ENCODE data around the gene POLR1C. TPM values are rescaled to one million over a fixed set of nuclear protein-coding genes. Genes with fewer than 3 reads are reported as not detected.

Gene POLR1C
- total RNA-seq, 2 experiments from 2014 or later, result 24.1 to 24.3 TPM

DNA sequence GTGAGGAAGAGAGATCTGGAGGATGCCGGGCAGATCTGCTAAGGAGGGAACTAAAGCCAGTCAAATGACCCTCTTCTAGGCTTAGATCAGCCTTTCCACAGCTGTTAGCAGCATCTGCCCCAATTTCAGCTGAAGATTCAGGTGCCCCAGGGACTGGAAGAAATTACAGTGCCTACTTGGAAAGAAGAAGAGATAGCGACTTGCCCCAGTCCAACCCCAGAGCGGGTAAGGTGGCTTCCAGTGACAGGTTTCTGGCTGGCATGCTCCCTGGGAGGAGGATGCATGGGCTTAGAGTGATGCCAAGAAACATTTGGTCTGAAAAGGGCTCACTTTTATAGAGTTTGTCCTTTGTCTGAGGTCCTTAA lies 38.9 kb upstream of the POLR1C start:
- POLR2A ChIA-PET, result interaction anchor here (0.6 to 1.7 kb wide), 9 partner anchors 9 to 109 kb away, joined by 3 to 10 read pairs (median 3); partner anchors contain the start of genes ABCC10 and ZNF318
- CTCF ChIA-PET, result interaction anchor here (1.1 to 1.8 kb wide), 5 partner anchors 24 to 249 kb away, joined by 3 to 8 read pairs (median 4); partner anchors contain the start of genes CRIP3 and DNPH1
- peak overlapping the region; percentile 85 for H3K27ac Mint-ChIP-seq
- peaks cover 3% of the 10 kb centered on the region for H3K36me3 Mint-ChIP-seq (ENCODE audit: low read depth)
- no peaks in the 10 kb centered on the region for H3K27me3 Mint-ChIP-seq
- DNase-seq, result peak; percentile 20
- H3K9me3 Mint-ChIP-seq, result no peaks in the 10 kb centered on the region
- peaks cover 47% of the 10 kb centered on the region for H3K4me1 Mint-ChIP-seq
- H3K4me3 Mint-ChIP-seq, result peak overlapping the region; percentile 94

DNA sequence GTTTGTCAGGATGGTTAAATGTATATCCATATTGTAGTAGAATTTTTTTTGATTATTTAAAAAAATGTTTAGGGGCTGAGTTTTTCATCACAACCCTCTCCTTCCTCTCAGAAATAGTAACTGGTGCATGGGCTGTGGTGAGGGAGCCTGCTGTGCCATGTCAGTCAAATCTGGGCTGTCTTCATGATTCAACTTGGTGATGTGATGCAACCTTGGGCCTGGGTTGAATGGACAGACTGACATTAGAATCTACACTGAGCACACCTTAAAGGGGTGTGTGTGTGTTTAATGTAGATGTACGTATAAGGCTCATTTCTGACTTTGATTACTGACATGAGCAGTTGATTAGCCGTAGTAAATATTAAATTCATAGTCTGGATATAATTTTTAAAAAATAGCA lies 35.8 kb upstream of the POLR1C start:
- Mint-ChIP-seq H3K27ac (no peak overlapping the region), H3K27me3 (no peaks in the 10 kb centered on the region), H3K9me3 (no peaks in the 10 kb centered on the region), H3K4me1 (peaks cover 47% of the 10 kb centered on the region), H3K36me3 (ENCODE audit: low read depth) (peaks cover 3% of the 10 kb centered on the region), H3K4me3 (no peak overlapping the region)
- no peak for DNase-seq
- ChIA-PET POLR2A (no interaction called here), CTCF (interaction anchor here (0.7 to 2.4 kb wide), 3 partner anchors 17 to 83 kb away, joined by 3 to 7 read pairs (median 3); no protein-coding TSS in a partner anchor)

DNA sequence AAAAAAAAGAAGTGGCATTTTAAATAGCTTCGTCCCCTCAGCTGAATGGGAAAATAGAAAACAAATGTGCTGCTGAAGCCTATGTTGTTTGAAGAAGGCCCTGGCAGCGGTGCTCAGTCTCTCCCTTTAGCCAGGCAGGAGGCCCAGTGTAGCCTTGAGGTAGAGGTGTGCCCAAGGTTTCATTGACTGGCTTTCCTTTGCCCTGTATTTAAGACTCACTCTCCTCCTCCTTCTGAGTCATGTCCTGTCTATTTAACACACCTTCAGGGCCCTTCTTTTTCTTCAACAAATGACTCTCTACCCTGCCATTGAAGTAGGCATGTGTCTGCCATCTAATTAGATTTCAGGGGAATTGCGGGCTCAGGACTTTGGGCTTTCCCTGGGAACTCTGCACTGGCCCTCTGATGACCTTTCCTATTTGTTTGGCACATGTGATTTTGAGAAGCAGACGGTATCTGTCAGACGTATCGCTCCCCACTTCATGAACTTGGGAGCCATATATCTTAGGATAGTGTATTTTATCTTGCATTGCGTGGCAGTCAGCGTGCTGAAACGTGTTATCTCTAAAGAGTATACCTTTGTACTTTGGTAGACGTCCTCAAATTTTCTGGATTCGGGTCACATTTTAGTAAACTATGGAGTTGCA lies 35.2 kb upstream of the POLR1C start:
- no peak for DNase-seq
- Mint-ChIP-seq H3K4me1 (peaks cover 44% of the 10 kb centered on the region), H3K36me3 (ENCODE audit: low read depth) (peaks cover 3% of the 10 kb centered on the region), H3K27me3 (no peaks in the 10 kb centered on the region), H3K9me3 (no peaks in the 10 kb centered on the region), H3K4me3 (no peak overlapping the region), H3K27ac (no peak overlapping the region)
- POLR2A ChIA-PET, result no interaction called here
- CTCF ChIA-PET, result interaction anchor here (0.7 to 2.4 kb wide), 2 partner anchors 17 to 25 kb away, joined by 3 to 7 read pairs; no protein-coding TSS in a partner anchor

GRCh38 chr6:43488667-43489276 lies 28.1 kb upstream of the POLR1C start:
- Mint-ChIP-seq H3K27ac (no peak overlapping the region), H3K4me1 (peaks cover 7% of the 10 kb centered on the region), H3K4me3 (no peak overlapping the region), H3K27me3 (no peaks in the 10 kb centered on the region), H3K9me3 (no peaks in the 10 kb centered on the region), H3K36me3 (ENCODE audit: low read depth) (no peaks in the 10 kb centered on the region)
- no peak for DNase-seq
- POLR2A ChIA-PET, result no interaction called here
- CTCF ChIA-PET, result no interaction called here

GRCh38 chr6:43489277-43490072 lies 27.4 kb upstream of the POLR1C start:
- Mint-ChIP-seq H3K27ac (no peak overlapping the region), H3K9me3 (no peaks in the 10 kb centered on the region), H3K4me1 (peaks cover 13% of the 10 kb centered on the region), H3K27me3 (no peaks in the 10 kb centered on the region), H3K36me3 (ENCODE audit: low read depth) (no peaks in the 10 kb centered on the region), H3K4me3 (no peak overlapping the region)
- CTCF ChIA-PET, result interaction anchor here (0.8 kb wide), 1 partner anchor 17 kb away, joined by 4 read pairs; no protein-coding TSS in a partner anchor
- POLR2A ChIA-PET, result no interaction called here
- no peak for DNase-seq

DNA sequence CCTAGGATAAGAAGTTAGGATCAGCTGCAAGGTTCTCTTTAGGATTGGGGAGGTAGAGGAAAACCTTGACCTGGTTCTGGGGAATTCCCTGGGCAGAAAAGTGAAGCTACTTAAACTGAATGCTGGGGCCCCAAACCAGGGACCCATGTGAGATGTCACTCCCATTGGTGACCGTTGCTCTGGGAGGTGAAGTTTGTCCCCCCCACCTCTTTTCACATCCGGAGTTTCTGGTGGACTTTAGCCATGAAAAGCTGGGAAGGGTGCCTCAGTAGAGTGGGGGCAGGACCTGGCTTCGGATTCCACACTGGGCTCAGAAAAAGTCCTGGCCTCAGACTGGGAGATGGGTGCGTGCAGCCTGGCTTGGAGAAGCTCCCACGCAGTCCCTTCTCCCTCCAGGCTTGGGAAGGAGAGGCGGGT lies 26.4 kb upstream of the POLR1C start:
- POLR2A ChIA-PET, result no interaction called here
- DNase-seq, result no peak
- Mint-ChIP-seq H3K4me3 (no peak overlapping the region), H3K4me1 (peaks cover 23% of the 10 kb centered on the region), H3K36me3 (ENCODE audit: low read depth) (no peaks in the 10 kb centered on the region), H3K27ac (no peak overlapping the region), H3K9me3 (no peaks in the 10 kb centered on the region), H3K27me3 (no peaks in the 10 kb centered on the region)
- CTCF ChIA-PET, result interaction anchor here (0.8 kb wide), 1 partner anchor 16 kb away, joined by 4 read pairs; no protein-coding TSS in a partner anchor

DNA sequence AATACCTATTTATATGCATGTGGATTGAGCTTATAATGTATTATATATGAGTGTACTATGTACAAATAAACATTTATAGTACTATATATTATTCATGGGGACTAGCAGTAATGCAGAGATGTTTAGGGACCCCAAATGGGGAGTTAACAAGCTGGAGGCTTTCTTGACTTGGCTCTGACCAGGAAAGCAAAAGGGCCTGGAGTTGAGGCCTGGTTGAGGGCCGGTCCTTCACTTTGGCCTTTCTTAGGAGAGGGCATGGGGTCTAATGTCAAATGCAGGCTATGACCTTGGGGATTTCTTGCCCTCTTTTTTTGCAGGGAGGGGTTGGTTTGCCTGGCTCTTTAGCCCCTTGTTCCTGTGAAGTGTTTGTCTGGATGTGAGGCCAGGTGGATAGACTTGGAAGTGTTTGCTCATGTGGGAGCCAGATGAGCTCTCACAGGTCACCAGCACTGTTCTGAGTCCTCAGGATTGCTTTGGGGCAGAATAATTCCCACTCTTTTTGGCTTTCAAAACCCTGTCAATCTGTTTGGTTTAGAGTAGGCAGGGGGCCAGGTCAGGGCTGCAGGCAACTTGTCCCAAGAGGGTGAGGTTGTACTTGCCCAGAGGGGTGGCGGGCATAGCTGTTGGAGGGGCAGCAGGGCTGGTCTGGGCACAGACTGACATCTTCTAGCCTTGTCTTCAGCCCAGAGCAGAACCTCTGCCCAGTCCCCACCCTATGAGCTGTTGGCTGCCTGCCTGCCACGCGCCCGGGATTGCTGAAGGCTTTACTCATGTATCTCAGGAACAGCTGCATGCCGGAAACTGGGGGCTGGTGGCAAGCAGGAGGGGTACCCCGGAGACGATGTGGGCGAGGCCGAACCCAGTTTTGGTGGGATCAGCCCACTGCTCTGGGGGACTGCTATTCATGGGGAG lies 24.9 kb upstream of the POLR1C start:
- Mint-ChIP-seq H3K9me3 (no peaks in the 10 kb centered on the region), H3K4me1 (peaks cover 26% of the 10 kb centered on the region), H3K27ac (peak overlapping the region; percentile 36), H3K36me3 (ENCODE audit: low read depth) (no peaks in the 10 kb centered on the region), H3K27me3 (no peaks in the 10 kb centered on the region), H3K4me3 (no peak overlapping the region)
- POLR2A ChIA-PET, result no interaction called here
- CTCF ChIA-PET, result no interaction called here
- no peak for DNase-seq

GRCh38 chr6:43492673-43493072 lies 24.2 kb upstream of the POLR1C start:
- Mint-ChIP-seq H3K27me3 (no peaks in the 10 kb centered on the region), H3K27ac (peak overlapping the region; percentile 36), H3K36me3 (ENCODE audit: low read depth) (no peaks in the 10 kb centered on the region), H3K4me1 (peaks cover 26% of the 10 kb centered on the region), H3K9me3 (no peaks in the 10 kb centered on the region), H3K4me3 (no peak overlapping the region)
- ChIA-PET POLR2A (interaction anchor here (0.9 kb wide), 1 partner anchor 15 kb away, joined by 3 read pairs; no protein-coding TSS in a partner anchor), CTCF (no interaction called here)
- DNase-seq, result no peak

DNA sequence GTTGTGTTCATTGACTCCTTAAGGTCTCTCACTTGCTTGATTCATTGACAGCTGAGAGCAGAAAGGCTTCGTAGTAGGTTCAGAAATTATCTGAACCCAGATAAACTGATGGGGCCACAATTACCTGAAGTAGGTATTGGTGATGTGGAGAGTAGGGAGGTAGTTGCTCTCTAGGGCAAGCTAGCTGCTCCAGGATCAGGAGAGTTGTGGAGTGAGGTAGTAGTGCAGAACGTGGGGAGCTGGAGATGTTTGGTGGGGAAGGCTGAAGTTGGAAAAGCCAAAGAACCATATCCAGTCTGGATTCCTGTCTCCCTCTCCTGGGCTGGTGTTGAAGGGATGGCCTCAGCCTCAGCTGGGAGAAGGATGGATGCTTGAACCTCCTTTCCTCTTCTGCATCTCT lies 23.7 kb upstream of the POLR1C start:
- ChIA-PET POLR2A (interaction anchor here (0.9 kb wide), 1 partner anchor 15 kb away, joined by 3 read pairs; no protein-coding TSS in a partner anchor), CTCF (interaction anchor here (5.5 kb wide), 1 partner anchor 13 kb away, joined by 35 read pairs; no protein-coding TSS in a partner anchor)
- H3K27ac Mint-ChIP-seq, result no peak overlapping the region
- no peak for DNase-seq
- peaks cover 26% of the 10 kb centered on the region for H3K4me1 Mint-ChIP-seq
- H3K9me3 Mint-ChIP-seq, result no peaks in the 10 kb centered on the region
- no peaks in the 10 kb centered on the region for H3K36me3 Mint-ChIP-seq (ENCODE audit: low read depth)
- H3K4me3 Mint-ChIP-seq, result no peak overlapping the region
- H3K27me3 Mint-ChIP-seq, result no peaks in the 10 kb centered on the region

GRCh38 chr6:43493833-43494232 lies 23.1 kb upstream of the POLR1C start:
- POLR2A ChIA-PET, result interaction anchor here (0.9 kb wide), 1 partner anchor 16 kb away, joined by 3 read pairs; no protein-coding TSS in a partner anchor
- H3K36me3 Mint-ChIP-seq (ENCODE audit: low read depth), result peaks cover 2% of the 10 kb centered on the region
- peak overlapping the region; percentile 14 for H3K27ac Mint-ChIP-seq
- H3K4me3 Mint-ChIP-seq, result no peak overlapping the region
- H3K9me3 Mint-ChIP-seq, result no peaks in the 10 kb centered on the region
- H3K27me3 Mint-ChIP-seq, result no peaks in the 10 kb centered on the region
- CTCF ChIA-PET, result interaction anchor here (1.0 to 5.5 kb wide), 2 partner anchors 13 to 23 kb away, joined by 5 to 35 read pairs; partner anchors contain the start of genes POLR1C and YIPF3
- no peak for DNase-seq
- H3K4me1 Mint-ChIP-seq, result peaks cover 26% of the 10 kb centered on the region

GRCh38 chr6:43494321-43494720 lies 22.6 kb upstream of the POLR1C start:
- H3K27ac Mint-ChIP-seq, result peak overlapping the region; percentile 14
- no peak for DNase-seq

GRCh38 chr6:43494766-43495165 lies 22.1 kb upstream of the POLR1C start:
- CTCF ChIA-PET, result interaction anchor here (0.6 to 5.5 kb wide), 8 partner anchors 9 to 265 kb away, joined by 4 to 35 read pairs (median 4); partner anchors contain the start of genes DNPH1, POLR1C and YIPF3
- Mint-ChIP-seq H3K4me3 (no peak overlapping the region), H3K27ac (peak overlapping the region; percentile 86), H3K4me1 (peaks cover 26% of the 10 kb centered on the region), H3K36me3 (ENCODE audit: low read depth) (peaks cover 4% of the 10 kb centered on the region), H3K27me3 (no peaks in the 10 kb centered on the region), H3K9me3 (no peaks in the 10 kb centered on the region)
- no peak for DNase-seq
- POLR2A ChIA-PET, result interaction anchor here (0.7 to 2.3 kb wide), 6 partner anchors 11 to 125 kb away, joined by 3 to 10 read pairs (median 4); partner anchors contain the start of genes TJAP1 and ZNF318

More at GRCh38 chr6:43494321-43494720, 22.6 kb upstream of the POLR1C start:
- H3K9me3 Mint-ChIP-seq, result no peaks in the 10 kb centered on the region
- H3K27me3 Mint-ChIP-seq, result no peaks in the 10 kb centered on the region
- ChIA-PET POLR2A (interaction anchor here (0.7 to 2.3 kb wide), 5 partner anchors 11 to 32 kb away, joined by 3 to 10 read pairs (median 5); partner anchors contain the start of gene TJAP1), CTCF (interaction anchor here (0.6 to 5.5 kb wide), 6 partner anchors 10 to 265 kb away, joined by 4 to 35 read pairs (median 4); partner anchors contain the start of genes DNPH1, POLR1C and YIPF3)
- peaks cover 26% of the 10 kb centered on the region for H3K4me1 Mint-ChIP-seq
- H3K36me3 Mint-ChIP-seq (ENCODE audit: low read depth), result peaks cover 4% of the 10 kb centered on the region
- no peak overlapping the region for H3K4me3 Mint-ChIP-seq
